Measurements from ENCODE around the gene PFKP. TPM values are rescaled to one million over a fixed set of nuclear protein-coding genes. Genes with fewer than 3 reads are reported as not detected.

The PFKP gene
- total RNA-seq, 1 donor from 2014 or later = 55.2 TPM

DNA sequence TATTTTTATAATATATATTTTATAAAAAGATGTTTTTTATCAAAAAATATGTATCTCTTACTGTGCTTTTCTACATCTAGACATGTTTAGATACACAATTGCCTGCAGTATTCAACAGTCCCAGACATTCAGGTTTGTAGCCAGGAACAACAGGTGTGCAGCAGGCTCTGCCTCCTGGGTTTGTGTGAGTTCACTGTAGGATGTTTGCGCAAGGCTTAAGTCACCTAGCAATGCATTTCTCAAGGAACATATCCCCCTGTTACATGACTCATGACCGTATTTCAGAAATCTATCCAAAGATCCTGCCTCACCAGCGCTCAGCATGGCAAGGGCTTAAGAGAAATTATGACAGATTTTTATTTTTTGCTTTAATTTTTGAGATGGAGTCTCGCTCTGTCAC, 63.8 kb downstream of the PFKP start:
- Histone ChIP-seq H3K4me1 (peaks cover 13% of the 10 kb centered on the region), H3K4me3 (no peak overlapping the region), H3F3A (ENCODE audit: low read depth) (no peaks in the 10 kb centered on the region), H3K9me3 (ENCODE audit: low read depth) (no peaks in the 10 kb centered on the region), H3K27me3 (no peaks in the 10 kb centered on the region), H3K36me3 (no peaks in the 10 kb centered on the region), H2AFZ (replicated peaks) (no peak overlapping the region), H4K20me1 (ENCODE audit: low read depth) (no peaks in the 10 kb centered on the region), H3K4me2 (no peak overlapping the region), H3K79me2 (ENCODE audit: low read depth) (no peaks in the 10 kb centered on the region), H3K9ac (no peak overlapping the region), H3K27ac (no peak overlapping the region)
- no peak for DNase-seq (ENCODE audit: low spot score)
- Mint-ChIP-seq H3K4me3 (no peak overlapping the region), H3K36me3 (peaks cover 24% of the 10 kb centered on the region), H3K4me1 (peaks cover 7% of the 10 kb centered on the region), H3K9me3 (no peaks in the 10 kb centered on the region), H3K27ac (no peak overlapping the region), H3K27me3 (ENCODE audit: insufficient read depth, low read depth) (no peaks in the 10 kb centered on the region)
- no peak for TF ChIP-seq EZH2phosphoT487 (IDR thresholded peaks at IDR 0.05)
- TF ChIP-seq, protein P1, sequence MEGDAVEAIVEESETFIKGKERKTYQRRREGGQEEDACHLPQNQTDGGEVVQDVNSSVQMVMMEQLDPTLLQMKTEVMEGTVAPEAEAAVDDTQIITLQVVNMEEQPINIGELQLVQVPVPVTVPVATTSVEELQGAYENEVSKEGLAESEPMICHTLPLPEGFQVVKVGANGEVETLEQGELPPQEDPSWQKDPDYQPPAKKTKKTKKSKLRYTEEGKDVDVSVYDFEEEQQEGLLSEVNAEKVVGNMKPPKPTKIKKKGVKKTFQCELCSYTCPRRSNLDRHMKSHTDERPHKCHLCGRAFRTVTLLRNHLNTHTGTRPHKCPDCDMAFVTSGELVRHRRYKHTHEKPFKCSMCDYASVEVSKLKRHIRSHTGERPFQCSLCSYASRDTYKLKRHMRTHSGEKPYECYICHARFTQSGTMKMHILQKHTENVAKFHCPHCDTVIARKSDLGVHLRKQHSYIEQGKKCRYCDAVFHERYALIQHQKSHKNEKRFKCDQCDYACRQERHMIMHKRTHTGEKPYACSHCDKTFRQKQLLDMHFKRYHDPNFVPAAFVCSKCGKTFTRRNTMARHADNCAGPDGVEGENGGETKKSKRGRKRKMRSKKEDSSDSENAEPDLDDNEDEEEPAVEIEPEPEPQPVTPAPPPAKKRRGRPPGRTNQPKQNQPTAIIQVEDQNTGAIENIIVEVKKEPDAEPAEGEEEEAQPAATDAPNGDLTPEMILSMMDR (IDR thresholded peaks at IDR 0.05) = no peak
- no peak for TF ChIP-seq EZH2 (IDR thresholded peaks at IDR 0.05)

DNA sequence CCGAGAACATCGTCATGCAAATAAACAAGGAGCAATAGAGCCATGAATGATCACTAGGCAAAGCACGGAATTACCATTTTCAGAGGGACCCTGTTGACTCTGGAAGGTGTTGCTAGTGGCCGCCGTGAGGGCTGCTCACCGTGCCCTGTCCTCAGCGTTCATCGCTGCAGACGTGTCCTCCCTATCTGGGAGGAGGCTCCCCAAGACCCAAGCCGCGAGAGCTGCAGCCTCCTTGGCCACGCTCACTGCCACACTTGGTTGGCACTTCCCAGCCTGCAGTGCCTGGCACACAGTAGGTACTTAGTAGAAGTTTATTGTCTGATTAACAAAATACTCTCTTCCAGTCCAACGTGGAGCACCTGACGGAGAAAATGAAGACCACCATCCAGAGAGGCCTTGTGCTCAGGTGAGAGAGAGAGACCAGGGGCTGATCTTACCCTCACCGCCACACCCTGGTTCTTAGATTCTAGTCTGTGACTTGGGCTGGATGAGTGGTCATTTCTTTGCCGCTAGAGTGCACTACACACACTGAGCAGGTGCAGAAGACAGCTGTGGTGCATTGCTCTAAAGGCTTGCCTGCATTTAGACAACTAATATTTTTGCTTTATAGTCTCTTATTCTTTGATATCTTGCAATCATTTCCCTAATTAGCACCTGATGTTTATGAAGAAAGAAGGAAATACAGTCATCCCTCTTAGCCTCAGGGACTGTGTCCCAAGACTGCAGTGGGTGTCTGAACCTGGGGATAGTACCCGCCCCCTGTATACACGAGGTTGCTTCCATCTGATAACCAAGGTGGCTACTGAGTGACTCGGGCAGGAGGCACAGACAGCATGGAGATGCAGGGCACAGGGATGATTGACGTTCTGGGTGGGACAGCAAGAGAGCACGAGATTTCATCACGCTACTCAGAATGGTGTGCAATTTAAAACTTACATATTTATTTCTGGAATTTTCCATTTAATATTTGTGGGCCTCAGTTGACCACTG, 65.0 kb downstream of the PFKP start:
- no peak for DNase-seq (ENCODE audit: low spot score)
- Histone ChIP-seq H4K20me1 (ENCODE audit: low read depth) (no peaks in the 10 kb centered on the region), H2AFZ (replicated peaks) (no peak overlapping the region), H3K79me2 (ENCODE audit: low read depth) (no peaks in the 10 kb centered on the region), H3K9me3 (ENCODE audit: low read depth) (no peaks in the 10 kb centered on the region), H3K4me2 (no peak overlapping the region), H3F3A (ENCODE audit: low read depth) (no peaks in the 10 kb centered on the region), H3K4me3 (no peak overlapping the region), H3K27me3 (no peaks in the 10 kb centered on the region), H3K36me3 (no peaks in the 10 kb centered on the region), H3K27ac (no peak overlapping the region), H3K4me1 (peaks cover 3% of the 10 kb centered on the region), H3K9ac (no peak overlapping the region)
- Mint-ChIP-seq H3K27me3 (ENCODE audit: insufficient read depth, low read depth) (no peaks in the 10 kb centered on the region), H3K27ac (no peak overlapping the region), H3K4me1 (peaks cover 3% of the 10 kb centered on the region), H3K9me3 (no peaks in the 10 kb centered on the region), H3K36me3 (peaks cover 31% of the 10 kb centered on the region), H3K4me3 (no peak overlapping the region)
- TF ChIP-seq, protein P1 (IDR thresholded peaks at IDR 0.05) = no peak
- TF ChIP-seq EZH2 (IDR thresholded peaks at IDR 0.05) (no peak), EZH2phosphoT487 (IDR thresholded peaks at IDR 0.05) (no peak)

DNA sequence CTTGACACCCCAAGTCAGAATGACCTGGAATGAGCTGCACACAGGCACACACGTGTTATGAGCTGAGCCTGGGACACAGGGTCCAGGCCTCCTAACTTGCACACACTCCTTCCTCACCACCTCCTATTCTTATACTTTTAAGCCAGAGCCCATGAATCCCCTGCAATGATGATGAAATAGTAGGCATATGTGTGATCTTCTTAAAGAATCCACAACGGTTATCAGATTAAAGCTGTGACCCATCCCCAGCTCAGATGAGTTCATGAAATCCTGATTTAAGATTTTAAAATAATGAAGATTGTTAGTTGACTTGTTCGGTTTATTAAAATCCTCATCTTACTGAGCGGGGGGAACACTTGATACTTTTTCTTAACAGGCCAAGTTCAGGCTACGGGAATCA, 66.6 kb downstream of the PFKP start:
- Mint-ChIP-seq H3K36me3 (peaks cover 37% of the 10 kb centered on the region), H3K4me3 (no peak overlapping the region)

More for the DNA sequence above, 66.6 kb downstream of the PFKP start:
- H3K79me2 ChIP-seq (ENCODE audit: low read depth) = no peaks in the 10 kb centered on the region
- TF ChIP-seq EZH2phosphoT487 (IDR thresholded peaks at IDR 0.05) = no peak
- TF ChIP-seq, protein P1 (IDR thresholded peaks at IDR 0.05) = no peak
- no peak for TF ChIP-seq EZH2 (IDR thresholded peaks at IDR 0.05)
- Mint-ChIP-seq H3K4me1 (no peaks in the 10 kb centered on the region), H3K9me3 (no peaks in the 10 kb centered on the region), H3K27me3 (ENCODE audit: insufficient read depth, low read depth) (no peaks in the 10 kb centered on the region), H3K27ac (no peak overlapping the region)
- H3K4me3 ChIP-seq = no peak overlapping the region
- no peaks in the 10 kb centered on the region for H3K9me3 ChIP-seq (ENCODE audit: low read depth)
- no peaks in the 10 kb centered on the region for H3K27me3 ChIP-seq
- no peaks in the 10 kb centered on the region for H3K36me3 ChIP-seq
- no peaks in the 10 kb centered on the region for H3F3A ChIP-seq (ENCODE audit: low read depth)
- no peak for DNase-seq (ENCODE audit: low spot score)
- H3K4me2 ChIP-seq = no peak overlapping the region
- H3K27ac ChIP-seq = no peak overlapping the region
- H3K4me1 ChIP-seq = no peaks in the 10 kb centered on the region
- no peak overlapping the region for H3K9ac ChIP-seq
- H4K20me1 ChIP-seq (ENCODE audit: low read depth) = no peaks in the 10 kb centered on the region
- no peak overlapping the region for H2AFZ ChIP-seq (replicated peaks)

Measured in neural progenitor cell (in vitro differentiated cells).